Measurements from ENCODE around the gene MBLAC1. TPM values are rescaled to one million over a fixed set of nuclear protein-coding genes. Genes with fewer than 3 reads are reported as not detected.
A peak's percentile ranks its signal among the peaks of the same experiment; 100 is the strongest.

Gene MBLAC1
- total and polyA plus RNA-seq, 10 of the 15 experiments (the other 5 are each of a cell fraction or from before 2014, with no cell fraction given): 0.24 to 3.2 (median 1.8) TPM; not detected in 1

- TF ChIP-seq MAX (IDR thresholded peaks at IDR 0.05; ENCODE audit: low read depth, low read length) (no peak), PAX5 (IDR thresholded peaks at IDR 0.05; ENCODE audit: borderline replicate concordance, low read depth, low read length) (0 out of 2 replicates have a peak, but pooled peaks have one; percentile 7)
Observed at GRCh38 chr7:100148225-100148558, 21.4 kb downstream of the MBLAC1 start (continued).

GRCh38 chr7:100148559-100149328 is 22.0 kb downstream of the MBLAC1 start, which contains the start of gene LAMTOR4:
LAMTOR4 (plus strand) TSS chr7:100148918; CDS start chr7:100148973, 55 bp downstream.
- DNase-seq (ENCODE audit: low read depth, low spot score) (peak; percentile 100), ATAC-seq (peak; percentile 99), FAIRE-seq (peak; percentile 99)
- SMC1A ChIA-PET (ENCODE audit: uncharacterized antibody, unreplicated experiment): interaction anchor here (0.8 to 2.3 kb wide), 17 partner anchors 12 to 259 kb away, joined by 3 to 12 read pairs (median 3); partner anchors contain the start of genes GPC2 and STAG3
- H3K79me2 ChIP-seq (ENCODE audit: control insufficient read depth, insufficient read depth, low read length): peaks cover 22% of the 10 kb centered on the region
- CTCF ChIA-PET: interaction anchor here (0.6 to 5.7 kb wide), 14 partner anchors 8 to 544 kb away, joined by 3 to 43 read pairs (median 4); no protein-coding TSS in a partner anchor
- H3K4me1 ChIP-seq (ENCODE audit: control insufficient read depth, insufficient read depth, low read length): peaks cover 5% of the 10 kb centered on the region; the same call in 1 of the 2 replicates
- no peaks in the 10 kb centered on the region for H3K27me3 ChIP-seq (replicated peaks in 1 of 2; ENCODE audit: control insufficient read depth in 2 of 2, insufficient read depth in 2 of 2, low read length in 1 of 2)
- H3K4me3 ChIP-seq: peak within 1 kb of the TSS; percentile 99
- H3K9me3 ChIP-seq (replicated peaks; ENCODE audit: control insufficient read depth, insufficient read depth, low read length): no peaks in the 10 kb centered on the region
- peak within 1 kb of the TSS; percentile 88 for H3K4me2 ChIP-seq (ENCODE audit: control insufficient read depth, insufficient read depth)
- peak within 1 kb of the TSS; percentile 92 for H3K9ac ChIP-seq (ENCODE audit: control insufficient read depth, insufficient read depth, low read length)
- intact Hi-C loops (cut with micrococcal nuclease; ENCODE audit: unreplicated experiment) (loop anchor here (1.0 to 5.0 kb wide), 3 partner anchors 48 to 69 kb away; partner anchors contain the start of genes AP4M1, MCM7 and PVRIG), in situ Hi-C loops (cut with MboI) (no loop called here)
- 2% methylated on average over 43 of the region's 46 CpGs for WGBS (ENCODE audit: insufficient coverage, insufficient replicate concordance, low lambda C conversion rate, missing lambda C conversion rate)
- H4K20me1 ChIP-seq (ENCODE audit: control insufficient read depth, insufficient read depth): no peaks in the 10 kb centered on the region
- peak within 1 kb of the TSS; percentile 81 for H2AFZ ChIP-seq (ENCODE audit: control insufficient read depth, low read depth, low read length)
- POLR2A ChIA-PET: interaction anchor here (0.6 to 2.6 kb wide), 20 partner anchors 9 to 682 kb away, joined by 3 to 28 read pairs (median 4); partner anchors contain the start of genes AP4M1, GAL3ST4, GPC2 and MCM7
- no TSS peak for BruUV-seq (replicated peaks)
- RAD21 ChIA-PET (ENCODE audit: unreplicated experiment): interaction anchor here (0.6 to 2.4 kb wide), 21 partner anchors 9 to 280 kb away, joined by 3 to 17 read pairs (median 4); partner anchors contain the start of genes GAL3ST4, GPC2, PVRIG and ZCWPW1
- H3K27ac ChIP-seq (ENCODE audit: control insufficient read depth, insufficient read depth): peak within 1 kb of the TSS; percentile 86
- H3K36me3 ChIP-seq (ENCODE audit: control insufficient read depth in 2 of 2, insufficient read depth in 2 of 2, low read length in 1 of 2): peaks cover 0 to under 1% of the 10 kb centered on the region in 2 experiments
- TF ChIP-seq ATF7 (IDR thresholded peaks at IDR 0.05; ENCODE audit: low read depth) (no peak), ZBED1 (IDR thresholded peaks at IDR 0.05; ENCODE audit: borderline replicate concordance) (0 out of 2 replicates have a peak, but pooled peaks have one; percentile 55), GATAD2B (conservative IDR thresholded peaks at IDR 0.05; ENCODE audit: low read depth) (peak; percentile 16; the same call in 1 of the 2 replicates), PAX5 (IDR thresholded peaks at IDR 0.05; ENCODE audit: borderline replicate concordance, low read depth, low read length) (0 out of 2 replicates have a peak, but pooled peaks have one; percentile 4), SRF (IDR thresholded peaks at IDR 0.05; ENCODE audit: low read depth in 2 of 2, low read length in 2 of 2) (peak; percentile 79 to 89; a peak in 3 of 4 replicates), STAT3 (IDR thresholded peaks at IDR 0.05; ENCODE audit: low read depth, low read length) (no peak), ASH2L (IDR thresholded peaks at IDR 0.05; ENCODE audit: borderline replicate concordance, low read depth) (no peak), HCFC1 (IDR thresholded peaks at IDR 0.05; ENCODE audit: low read length) (0 out of 2 replicates have a peak, but pooled peaks have one; percentile 24), SREBF2 (IDR thresholded peaks at IDR 0.05; ENCODE audit: low read length) (no peak; the same call in 1 of the 2 replicates), CREB1 (IDR thresholded peaks at IDR 0.05; ENCODE audit: low read depth) (peak; percentile 82), NFYA (IDR thresholded peaks at IDR 0.05; ENCODE audit: borderline replicate concordance, low read depth, low read length) (peak; percentile 29; the same call in 1 of the 2 replicates), LARP7 (IDR thresholded peaks at IDR 0.05) (no peak; the same call in 1 of the 2 replicates), NR2F1 (conservative IDR thresholded peaks at IDR 0.05) (no peak), BHLHE40 (IDR thresholded peaks at IDR 0.05; ENCODE audit: borderline replicate concordance in 1 of 2, low read depth in 2 of 2, low read length in 1 of 2) (peak; percentile 96 to 98)
- TF ChIP-seq, protein P1, sequence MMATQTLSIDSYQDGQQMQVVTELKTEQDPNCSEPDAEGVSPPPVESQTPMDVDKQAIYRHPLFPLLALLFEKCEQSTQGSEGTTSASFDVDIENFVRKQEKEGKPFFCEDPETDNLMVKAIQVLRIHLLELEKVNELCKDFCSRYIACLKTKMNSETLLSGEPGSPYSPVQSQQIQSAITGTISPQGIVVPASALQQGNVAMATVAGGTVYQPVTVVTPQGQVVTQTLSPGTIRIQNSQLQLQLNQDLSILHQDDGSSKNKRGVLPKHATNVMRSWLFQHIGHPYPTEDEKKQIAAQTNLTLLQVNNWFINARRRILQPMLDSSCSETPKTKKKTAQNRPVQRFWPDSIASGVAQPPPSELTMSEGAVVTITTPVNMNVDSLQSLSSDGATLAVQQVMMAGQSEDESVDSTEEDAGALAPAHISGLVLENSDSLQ (IDR thresholded peaks at IDR 0.05): peak; percentile 98
- TF ChIP-seq, protein P2, sequence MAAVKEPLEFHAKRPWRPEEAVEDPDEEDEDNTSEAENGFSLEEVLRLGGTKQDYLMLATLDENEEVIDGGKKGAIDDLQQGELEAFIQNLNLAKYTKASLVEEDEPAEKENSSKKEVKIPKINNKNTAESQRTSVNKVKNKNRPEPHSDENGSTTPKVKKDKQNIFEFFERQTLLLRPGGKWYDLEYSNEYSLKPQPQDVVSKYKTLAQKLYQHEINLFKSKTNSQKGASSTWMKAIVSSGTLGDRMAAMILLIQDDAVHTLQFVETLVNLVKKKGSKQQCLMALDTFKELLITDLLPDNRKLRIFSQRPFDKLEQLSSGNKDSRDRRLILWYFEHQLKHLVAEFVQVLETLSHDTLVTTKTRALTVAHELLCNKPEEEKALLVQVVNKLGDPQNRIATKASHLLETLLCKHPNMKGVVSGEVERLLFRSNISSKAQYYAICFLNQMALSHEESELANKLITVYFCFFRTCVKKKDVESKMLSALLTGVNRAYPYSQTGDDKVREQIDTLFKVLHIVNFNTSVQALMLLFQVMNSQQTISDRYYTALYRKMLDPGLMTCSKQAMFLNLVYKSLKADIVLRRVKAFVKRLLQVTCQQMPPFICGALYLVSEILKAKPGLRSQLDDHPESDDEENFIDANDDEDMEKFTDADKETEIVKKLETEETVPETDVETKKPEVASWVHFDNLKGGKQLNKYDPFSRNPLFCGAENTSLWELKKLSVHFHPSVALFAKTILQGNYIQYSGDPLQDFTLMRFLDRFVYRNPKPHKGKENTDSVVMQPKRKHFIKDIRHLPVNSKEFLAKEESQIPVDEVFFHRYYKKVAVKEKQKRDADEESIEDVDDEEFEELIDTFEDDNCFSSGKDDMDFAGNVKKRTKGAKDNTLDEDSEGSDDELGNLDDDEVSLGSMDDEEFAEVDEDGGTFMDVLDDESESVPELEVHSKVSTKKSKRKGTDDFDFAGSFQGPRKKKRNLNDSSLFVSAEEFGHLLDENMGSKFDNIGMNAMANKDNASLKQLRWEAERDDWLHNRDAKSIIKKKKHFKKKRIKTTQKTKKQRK (IDR thresholded peaks at IDR 0.05; ENCODE audit: low read depth, low read length): peak; percentile 49; the same call in 1 of the 2 replicates

Data from GM12878 (cell line).